ENCODE measurements around the gene CCR5AS.

CCR5AS gene

GRCh38 chr3:46416125-46416810 lies 9.4 kb upstream of the CCR5AS start:
- no peaks in the 10 kb centered on the region for H3K36me3 Mint-ChIP-seq (ENCODE audit: low read depth)
- H3K27ac ChIP-seq (ENCODE audit: low read depth) = no peak overlapping the region
- DNase-seq (ENCODE audit: low spot score) (no peak), ATAC-seq (no peak)
- no peaks in the 10 kb centered on the region for H3K79me2 ChIP-seq (replicated peaks; ENCODE audit: insufficient read depth)
- H3K27ac Mint-ChIP-seq = no peak overlapping the region
- H3K4me3 ChIP-seq = no peak overlapping the region
- no peak overlapping the region for H3K4me3 Mint-ChIP-seq
- H2AFZ ChIP-seq = no peak overlapping the region; the same call in 1 of the 2 replicates
- TF ChIP-seq STAT1 (IDR thresholded peaks at IDR 0.05; ENCODE audit: unreplicated experiment) = no peak
- TF ChIP-seq ZNF114 (CRISPR knock-in tag; IDR thresholded peaks at IDR 0.05) = no peak
- TF ChIP-seq, protein P1, sequence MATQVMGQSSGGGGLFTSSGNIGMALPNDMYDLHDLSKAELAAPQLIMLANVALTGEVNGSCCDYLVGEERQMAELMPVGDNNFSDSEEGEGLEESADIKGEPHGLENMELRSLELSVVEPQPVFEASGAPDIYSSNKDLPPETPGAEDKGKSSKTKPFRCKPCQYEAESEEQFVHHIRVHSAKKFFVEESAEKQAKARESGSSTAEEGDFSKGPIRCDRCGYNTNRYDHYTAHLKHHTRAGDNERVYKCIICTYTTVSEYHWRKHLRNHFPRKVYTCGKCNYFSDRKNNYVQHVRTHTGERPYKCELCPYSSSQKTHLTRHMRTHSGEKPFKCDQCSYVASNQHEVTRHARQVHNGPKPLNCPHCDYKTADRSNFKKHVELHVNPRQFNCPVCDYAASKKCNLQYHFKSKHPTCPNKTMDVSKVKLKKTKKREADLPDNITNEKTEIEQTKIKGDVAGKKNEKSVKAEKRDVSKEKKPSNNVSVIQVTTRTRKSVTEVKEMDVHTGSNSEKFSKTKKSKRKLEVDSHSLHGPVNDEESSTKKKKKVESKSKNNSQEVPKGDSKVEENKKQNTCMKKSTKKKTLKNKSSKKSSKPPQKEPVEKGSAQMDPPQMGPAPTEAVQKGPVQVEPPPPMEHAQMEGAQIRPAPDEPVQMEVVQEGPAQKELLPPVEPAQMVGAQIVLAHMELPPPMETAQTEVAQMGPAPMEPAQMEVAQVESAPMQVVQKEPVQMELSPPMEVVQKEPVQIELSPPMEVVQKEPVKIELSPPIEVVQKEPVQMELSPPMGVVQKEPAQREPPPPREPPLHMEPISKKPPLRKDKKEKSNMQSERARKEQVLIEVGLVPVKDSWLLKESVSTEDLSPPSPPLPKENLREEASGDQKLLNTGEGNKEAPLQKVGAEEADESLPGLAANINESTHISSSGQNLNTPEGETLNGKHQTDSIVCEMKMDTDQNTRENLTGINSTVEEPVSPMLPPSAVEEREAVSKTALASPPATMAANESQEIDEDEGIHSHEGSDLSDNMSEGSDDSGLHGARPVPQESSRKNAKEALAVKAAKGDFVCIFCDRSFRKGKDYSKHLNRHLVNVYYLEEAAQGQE (IDR thresholded peaks at IDR 0.05; ENCODE audit: unreplicated experiment) = no peak
- no peak for TF ChIP-seq ZNF331 (CRISPR knock-in tag; IDR thresholded peaks at IDR 0.05; ENCODE audit: low read depth)
- no peak for TF ChIP-seq CREB1 (CRISPR knock-in tag; IDR thresholded peaks at IDR 0.05; ENCODE audit: low read depth)
- H3K27me3 Mint-ChIP-seq (ENCODE audit: insufficient read depth, low read depth, poor library complexity) = no peaks in the 10 kb centered on the region
- H3K27me3 ChIP-seq (ENCODE audit: insufficient read depth) = no peaks in the 10 kb centered on the region
- H3F3A ChIP-seq (replicated peaks; ENCODE audit: low read depth) = no peaks in the 10 kb centered on the region
- H3K36me3 ChIP-seq (ENCODE audit: insufficient read depth) = no peaks in the 10 kb centered on the region
- H3K9me2 ChIP-seq (ENCODE audit: insufficient read depth) = no peaks in the 10 kb centered on the region
- peaks cover 17% of the 10 kb centered on the region; the same call in 2 of the 3 replicates for H3K4me1 Mint-ChIP-seq
- H4K20me1 ChIP-seq (replicated peaks; ENCODE audit: insufficient read depth) = no peaks in the 10 kb centered on the region
- H3K4me1 ChIP-seq (ENCODE audit: insufficient read depth) = no peaks in the 10 kb centered on the region
- H3K9me3 Mint-ChIP-seq = no peaks in the 10 kb centered on the region
- H3K4me2 ChIP-seq = no peak overlapping the region

DNA sequence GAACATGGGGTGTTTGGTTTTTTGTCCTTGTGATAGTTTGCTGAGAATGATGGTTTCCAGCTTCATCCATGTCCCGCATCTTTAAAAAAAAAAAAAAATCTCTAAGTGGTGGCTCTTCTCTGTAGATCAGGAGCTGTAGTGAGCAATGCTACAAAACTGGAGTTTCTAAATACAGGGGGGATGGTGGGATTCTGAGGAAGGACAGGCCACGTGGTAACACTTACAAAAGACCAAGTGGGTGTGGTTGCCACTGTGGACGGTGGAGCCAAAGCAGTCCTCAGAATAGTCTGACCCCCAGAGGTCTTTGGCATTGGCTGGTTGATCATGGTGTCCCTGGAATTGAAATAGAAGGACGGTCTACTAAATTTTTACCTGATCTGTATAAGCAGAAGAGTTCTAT lies 7.9 kb upstream of the CCR5AS start:
- Histone ChIP-seq H3K4me1 (ENCODE audit: insufficient read depth) (no peaks in the 10 kb centered on the region), H3K4me2 (no peak overlapping the region), H3F3A (replicated peaks; ENCODE audit: low read depth) (no peaks in the 10 kb centered on the region), H3K4me3 (no peak overlapping the region), H2AFZ (no peak overlapping the region), H3K9me2 (ENCODE audit: insufficient read depth) (no peaks in the 10 kb centered on the region), H3K27ac (ENCODE audit: low read depth) (no peak overlapping the region), H3K79me2 (replicated peaks; ENCODE audit: insufficient read depth) (no peaks in the 10 kb centered on the region), H4K20me1 (replicated peaks; ENCODE audit: insufficient read depth) (no peaks in the 10 kb centered on the region), H3K36me3 (ENCODE audit: insufficient read depth) (no peaks in the 10 kb centered on the region), H3K27me3 (ENCODE audit: insufficient read depth) (no peaks in the 10 kb centered on the region)
- Mint-ChIP-seq H3K4me3 (no peak overlapping the region), H3K9me3 (no peaks in the 10 kb centered on the region), H3K4me1 (peaks cover 17% of the 10 kb centered on the region; the same call in 2 of the 3 replicates), H3K27ac (no peak overlapping the region), H3K27me3 (ENCODE audit: insufficient read depth, low read depth, poor library complexity) (no peaks in the 10 kb centered on the region), H3K36me3 (ENCODE audit: low read depth) (no peaks in the 10 kb centered on the region)
- no peak for TF ChIP-seq POLR2AphosphoS5 (IDR thresholded peaks at IDR 0.05; ENCODE audit: low read depth)
- no peak for TF ChIP-seq ZNF331 (CRISPR knock-in tag; IDR thresholded peaks at IDR 0.05; ENCODE audit: low read depth)
- TF ChIP-seq EZH2phosphoT487 (IDR thresholded peaks at IDR 0.05; ENCODE audit: unreplicated experiment) = no peak
- TF ChIP-seq CREB1 (CRISPR knock-in tag; IDR thresholded peaks at IDR 0.05; ENCODE audit: low read depth) = no peak
- TF ChIP-seq ZNF114 (CRISPR knock-in tag; IDR thresholded peaks at IDR 0.05) = no peak
- TF ChIP-seq, protein P1 (IDR thresholded peaks at IDR 0.05; ENCODE audit: unreplicated experiment) = no peak
- TF ChIP-seq STAT1 (IDR thresholded peaks at IDR 0.05; ENCODE audit: unreplicated experiment) = no peak
- no peak for DNase-seq (ENCODE audit: low spot score)
- ATAC-seq = no peak

Data from GM23338 (cell line).